GM18519 (cell line): Measurements from ENCODE around the gene STON2.
"Not testable (repeated sequence)": the region's sequence is repeated elsewhere in the genome, so short reads cannot be mapped to it uniquely, and the experiment has no call there.

ENCODE experiments used
- ATAC-seq: cut with Tn5 transposase; IDR thresholded peaks from one replicate; pipeline ENCODE4 v1.9.1; 2021; ENCODE audit warnings: mild to moderate bottlenecking, moderate library complexity; ENCODE audit not compliant: unreplicated experiment, low FRiP score

Gene STON2

GRCh38 chr14:81400202-81400678 is at the start of gene STON2:
Gene STON2, minus strand, starts transcription at chr14:81400324. Its CDS starts 1,942 bp downstream, at chr14:81398382.
- ATAC-seq, result no peak

- ATAC-seq, result no peak
Observed at GRCh38 chr14:81449576-81449975, 49.5 kb upstream of the STON2 start.

- ATAC-seq, result no peak
Observed at GRCh38 chr14:81449114-81449513, 49.0 kb upstream of the STON2 start.

GRCh38 chr14:81447021-81447764 is 47.1 kb upstream of the STON2 start:
- ATAC-seq, result no peak

- ATAC-seq, result no peak
Observed at GRCh38 chr14:81446279-81447007, 46.3 kb upstream of the STON2 start.

GRCh38 chr14:81441626-81442134 is 41.6 kb upstream of the STON2 start:
- no peak for ATAC-seq

GRCh38 chr14:81440041-81440440 is 39.9 kb upstream of the STON2 start:
- ATAC-seq, result no peak

- ATAC-seq, result no peak
Observed at GRCh38 chr14:81437244-81437643, 37.1 kb upstream of the STON2 start.

- peak; percentile 78 for ATAC-seq
Observed at GRCh38 chr14:81436296-81437138, 36.4 kb upstream of the STON2 start.

GRCh38 chr14:81435391-81436295 is 35.5 kb upstream of the STON2 start:
- ATAC-seq, result peak; percentile 8

- no peak for ATAC-seq
Observed at GRCh38 chr14:81435048-81435390, 34.9 kb upstream of the STON2 start.

- ATAC-seq, result no peak
Observed at GRCh38 chr14:81434230-81434629, 34.1 kb upstream of the STON2 start.

GRCh38 chr14:81433378-81433777 is 33.3 kb upstream of the STON2 start:
- ATAC-seq, result no peak

GRCh38 chr14:81432219-81432661 is 32.1 kb upstream of the STON2 start:
- ATAC-seq, result no peak

- no peak for ATAC-seq
Observed at GRCh38 chr14:81430235-81430634, 30.1 kb upstream of the STON2 start.

- not testable (repeated sequence) for ATAC-seq
Observed at GRCh38 chr14:81429749-81430148, 29.6 kb upstream of the STON2 start.

GRCh38 chr14:81429028-81429427 is 28.9 kb upstream of the STON2 start:
- ATAC-seq, result no peak

- ATAC-seq, result no peak
Observed at GRCh38 chr14:81427348-81428058, 27.4 kb upstream of the STON2 start.

GRCh38 chr14:81423504-81423903 is 23.4 kb upstream of the STON2 start:
- no peak for ATAC-seq
